NCI-H748 (cell line): ENCODE data around the gene BCL2L2.
"Not testable (repeated sequence)": the region's sequence is repeated elsewhere in the genome, so short reads cannot be mapped to it uniquely, and the experiment has no call there.

ENCODE experiments used
- DNase-seq: peaks from one replicate; lab custom pipeline; 2025; ENCODE audit not compliant: unreplicated experiment; lab: John Stamatoyannopoulos, UW

Gene BCL2L2

DNA sequence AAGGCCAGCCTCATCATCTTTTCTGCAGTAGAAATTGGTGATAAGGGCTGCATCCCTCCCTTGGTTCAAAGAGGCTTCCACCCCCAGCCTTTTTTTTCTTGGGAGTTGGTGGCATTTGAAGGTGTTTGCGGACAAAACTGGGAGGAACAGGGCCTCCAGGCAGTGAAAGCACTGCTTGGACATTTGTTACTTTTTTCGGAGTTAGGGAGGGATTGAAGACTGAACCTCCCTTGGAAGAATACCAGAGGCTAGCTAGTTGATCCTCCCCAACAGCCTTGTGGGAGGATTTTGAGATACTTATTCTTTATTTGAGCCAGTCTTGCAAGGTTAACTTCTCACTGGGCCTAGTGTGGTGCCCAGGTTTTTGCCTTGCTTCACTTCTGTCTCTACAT is 17.8 kb downstream of the BCL2L2 start:
- no peak for DNase-seq

GRCh38 chr14:23324993-23325392 is 18.4 kb downstream of the BCL2L2 start:
- no peak for DNase-seq

DNA sequence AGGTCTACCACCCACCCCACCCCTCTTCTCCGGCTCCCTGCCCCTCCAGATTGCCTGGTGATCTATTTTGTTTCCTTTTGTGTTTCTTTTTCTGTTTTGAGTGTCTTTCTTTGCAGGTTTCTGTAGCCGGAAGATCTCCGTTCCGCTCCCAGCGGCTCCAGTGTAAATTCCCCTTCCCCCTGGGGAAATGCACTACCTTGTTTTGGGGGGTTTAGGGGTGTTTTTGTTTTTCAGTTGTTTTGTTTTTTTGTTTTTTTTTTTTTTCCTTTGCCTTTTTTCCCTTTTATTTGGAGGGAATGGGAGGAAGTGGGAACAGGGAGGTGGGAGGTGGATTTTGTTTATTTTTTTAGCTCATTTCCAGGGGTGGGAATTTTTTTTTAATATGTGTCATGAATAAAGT is 19.1 kb downstream of the BCL2L2 start:
- not testable (repeated sequence) for DNase-seq

DNA sequence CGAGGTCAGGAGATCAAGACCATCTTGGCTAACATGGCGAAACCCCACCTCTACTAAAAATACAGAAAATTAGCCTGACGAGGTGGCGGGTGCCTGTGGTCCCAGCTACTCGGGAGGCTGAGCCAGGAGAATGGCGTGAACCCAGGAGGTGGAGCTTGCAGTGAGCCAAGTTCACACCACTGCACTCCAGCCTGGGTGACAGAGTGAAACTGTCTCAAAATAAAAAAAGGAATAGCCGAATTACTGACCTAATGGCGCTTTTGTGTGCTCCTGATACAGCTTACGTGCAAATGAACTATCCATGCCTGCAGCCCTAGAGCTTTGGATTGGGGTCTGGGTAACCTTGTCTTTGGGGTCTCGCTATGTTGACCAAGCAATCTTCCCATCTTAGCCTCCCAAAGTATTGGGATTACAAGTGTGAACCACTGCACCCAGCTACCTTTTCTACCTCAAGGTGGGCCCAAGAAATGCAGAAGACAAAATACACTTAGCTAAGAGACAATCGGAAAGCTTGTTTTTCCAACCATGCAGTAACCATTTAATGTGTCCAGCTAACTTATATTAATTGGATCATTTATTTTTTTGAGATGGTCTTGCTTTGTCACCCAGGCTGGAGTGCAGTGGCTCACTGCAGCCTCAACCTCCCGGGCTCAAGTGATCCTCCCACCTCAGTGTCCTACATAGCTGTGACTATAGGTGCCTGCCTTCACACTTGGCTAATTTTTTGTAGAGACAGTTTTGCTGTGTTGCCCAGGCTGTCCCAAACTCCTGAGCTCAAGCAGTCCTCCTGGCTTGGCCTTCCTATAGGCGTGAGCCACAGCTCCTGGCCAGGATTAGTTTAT is 20.1 kb downstream of the BCL2L2 start:
- no peak for DNase-seq

DNA sequence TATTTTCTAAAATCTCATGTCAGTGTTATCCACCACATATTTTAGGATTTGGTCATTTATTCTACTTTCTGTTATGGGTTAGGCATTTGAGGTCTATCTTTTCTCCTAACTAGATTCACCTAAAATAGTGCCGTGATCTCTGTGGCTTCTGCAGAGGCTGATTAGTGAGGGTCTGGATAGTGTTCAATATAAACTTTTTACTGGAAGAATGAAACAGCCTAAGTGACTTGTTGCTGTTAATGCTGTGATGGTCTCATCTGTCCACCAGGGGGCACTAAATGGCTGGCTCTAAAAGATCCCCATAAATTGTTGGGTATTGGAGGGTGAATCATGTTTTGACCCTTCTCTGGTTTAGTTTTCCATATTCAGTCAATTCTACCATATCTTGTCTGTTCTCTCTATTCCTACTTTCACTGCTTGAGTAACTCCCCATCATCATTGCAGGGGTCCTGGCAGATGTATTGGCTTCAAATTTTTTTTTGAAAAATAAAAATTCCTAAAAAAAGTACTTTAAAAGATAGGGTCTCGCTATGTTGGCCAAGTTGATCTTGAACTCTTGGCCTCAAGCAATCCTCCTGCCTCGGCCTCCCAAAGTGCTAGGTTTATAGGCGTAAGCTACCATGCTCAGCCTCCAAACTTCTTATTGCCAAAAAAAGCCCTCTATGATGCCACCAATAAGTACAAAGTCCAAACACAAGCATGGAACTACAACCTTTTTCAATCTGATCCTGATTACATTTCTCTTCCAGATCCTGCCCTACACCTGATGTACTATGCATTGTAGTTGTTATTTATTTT is 21.5 kb downstream of the BCL2L2 start:
- peak; percentile 68 for DNase-seq

DNA sequence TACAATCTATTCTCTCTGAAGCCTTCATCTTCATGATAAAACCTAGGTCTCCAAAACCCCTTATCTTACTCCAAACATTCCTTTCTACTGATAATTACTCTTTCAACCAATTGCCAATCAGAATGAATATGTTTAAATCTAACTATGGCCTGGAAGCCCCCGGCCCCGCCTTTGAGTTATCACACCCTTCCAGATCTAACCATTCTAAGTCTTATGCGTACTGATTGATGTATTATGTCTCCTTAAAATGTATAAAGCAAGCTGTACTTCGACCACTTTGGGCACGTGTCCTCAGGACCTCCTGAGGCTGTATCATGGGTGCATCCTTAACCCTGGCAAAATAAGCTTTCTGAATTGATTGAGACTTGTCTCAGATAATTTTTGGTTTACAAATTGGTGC is 29.0 kb downstream of the BCL2L2 start:
- DNase-seq: no peak

DNA sequence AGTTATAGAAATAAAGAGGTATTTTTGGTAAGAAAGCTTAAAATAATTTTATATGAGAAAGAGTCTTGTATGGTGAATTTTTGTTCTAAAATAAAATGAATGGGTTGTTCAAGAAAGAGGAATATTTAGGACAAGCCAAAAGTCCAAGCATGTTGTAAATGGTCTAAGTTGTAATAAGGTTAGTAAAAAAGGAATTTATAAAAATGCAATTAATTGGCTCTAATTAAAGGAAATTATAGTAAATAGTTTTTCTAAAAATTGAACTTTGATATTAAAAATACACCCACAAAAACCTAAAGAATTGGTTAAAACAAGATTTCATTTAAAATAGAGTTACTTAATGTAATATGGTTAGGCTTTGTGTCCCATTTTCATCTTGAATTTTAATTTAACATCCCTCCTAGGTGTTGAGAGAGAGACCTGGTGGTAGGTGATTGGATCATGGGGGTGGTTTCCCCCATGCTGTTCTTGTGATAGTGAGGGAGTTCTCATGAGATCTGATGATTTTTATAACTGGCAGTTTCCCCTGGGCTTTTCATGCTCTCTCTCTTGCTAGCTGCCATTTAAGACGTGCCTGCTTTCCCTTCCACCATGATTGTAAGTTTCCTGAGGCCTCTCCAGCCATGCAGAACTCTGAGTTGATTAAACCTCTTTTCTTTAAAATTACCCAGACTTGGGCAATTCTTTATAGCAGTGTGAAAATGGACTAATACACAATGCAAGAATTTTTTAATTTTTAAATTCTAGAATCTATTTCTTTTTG is 33.1 kb downstream of the BCL2L2 start:
- no peak for DNase-seq

DNA sequence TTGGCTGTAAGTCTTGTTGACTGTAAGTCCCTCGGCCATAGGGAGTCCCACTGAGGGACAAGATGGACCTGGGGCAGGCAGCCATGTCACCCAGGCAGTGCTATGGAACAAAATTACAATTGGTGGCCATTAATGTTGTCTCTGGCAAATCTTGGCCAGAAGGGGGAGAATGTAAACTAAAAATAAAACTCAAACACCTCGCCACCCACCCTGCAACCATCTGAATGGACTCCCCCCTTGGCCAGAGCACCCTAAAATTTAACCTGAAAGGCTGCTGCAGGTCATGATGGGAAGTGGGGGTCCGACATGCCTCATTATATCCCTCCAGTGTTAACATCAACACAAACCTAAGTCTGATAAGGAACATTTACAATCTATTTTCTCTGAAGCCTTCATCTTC is 37.8 kb downstream of the BCL2L2 start:
- DNase-seq: no peak

GRCh38 chr14:23345987-23346692 is 39.5 kb downstream of the BCL2L2 start:
- no peak for DNase-seq

DNA sequence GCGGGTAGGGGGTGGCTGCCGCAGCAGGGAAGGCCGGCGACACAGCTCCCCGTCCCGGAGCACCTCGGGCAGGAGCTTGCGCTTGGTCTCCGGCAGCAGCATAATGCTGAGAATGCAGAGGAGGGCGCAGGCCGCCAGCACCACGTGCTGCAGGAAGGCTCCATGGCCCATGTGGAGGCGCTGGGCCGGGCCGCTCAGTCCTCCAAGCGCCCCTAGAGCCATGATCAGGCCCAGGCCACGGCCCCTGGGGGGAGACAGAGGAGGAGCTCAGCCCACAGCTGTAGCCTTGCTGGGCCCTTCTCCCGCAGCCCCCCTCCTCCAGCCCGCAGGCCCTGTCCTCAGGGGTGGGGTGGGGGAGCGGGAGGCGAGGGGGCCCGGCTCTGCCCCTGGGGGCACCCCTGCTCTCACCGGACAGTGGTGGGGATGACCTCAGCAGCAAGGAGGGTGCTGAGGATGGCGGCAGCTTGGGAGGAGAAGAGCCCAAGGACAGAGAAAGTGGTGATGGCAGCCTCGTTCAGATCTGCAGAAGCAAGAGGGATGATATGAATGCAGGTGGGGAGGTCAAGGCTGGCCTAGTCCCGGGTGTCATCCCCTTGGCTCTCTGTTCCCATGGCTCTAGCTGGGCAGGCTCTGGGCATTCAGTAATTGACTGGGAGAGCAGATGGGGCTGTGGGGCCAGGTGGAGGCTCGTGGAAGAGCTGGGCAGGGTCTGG is 40.2 kb downstream of the BCL2L2 start:
- DNase-seq: no peak

- DNase-seq: no peak
Observed at GRCh38 chr14:23347406-23348296, 41.0 kb downstream of the BCL2L2 start.

DNA sequence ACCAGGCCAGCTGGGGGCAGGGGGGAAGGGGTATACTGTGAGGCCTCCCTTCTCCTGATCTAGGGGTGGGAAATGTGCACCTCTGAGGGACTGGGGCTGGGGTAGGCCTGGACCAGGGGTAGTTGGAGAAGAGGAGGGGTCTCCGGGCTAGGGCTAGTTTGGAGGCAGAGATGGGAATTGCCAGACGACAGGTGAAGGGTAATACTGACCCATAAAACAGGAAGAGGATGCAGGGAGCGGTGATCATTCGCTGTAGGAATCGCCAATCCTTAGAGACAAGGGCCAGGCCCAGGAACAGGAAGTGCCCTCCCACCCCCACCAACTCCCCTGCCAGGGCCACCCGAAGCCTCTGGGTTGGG is 41.6 kb downstream of the BCL2L2 start:
- DNase-seq: no peak

DNA sequence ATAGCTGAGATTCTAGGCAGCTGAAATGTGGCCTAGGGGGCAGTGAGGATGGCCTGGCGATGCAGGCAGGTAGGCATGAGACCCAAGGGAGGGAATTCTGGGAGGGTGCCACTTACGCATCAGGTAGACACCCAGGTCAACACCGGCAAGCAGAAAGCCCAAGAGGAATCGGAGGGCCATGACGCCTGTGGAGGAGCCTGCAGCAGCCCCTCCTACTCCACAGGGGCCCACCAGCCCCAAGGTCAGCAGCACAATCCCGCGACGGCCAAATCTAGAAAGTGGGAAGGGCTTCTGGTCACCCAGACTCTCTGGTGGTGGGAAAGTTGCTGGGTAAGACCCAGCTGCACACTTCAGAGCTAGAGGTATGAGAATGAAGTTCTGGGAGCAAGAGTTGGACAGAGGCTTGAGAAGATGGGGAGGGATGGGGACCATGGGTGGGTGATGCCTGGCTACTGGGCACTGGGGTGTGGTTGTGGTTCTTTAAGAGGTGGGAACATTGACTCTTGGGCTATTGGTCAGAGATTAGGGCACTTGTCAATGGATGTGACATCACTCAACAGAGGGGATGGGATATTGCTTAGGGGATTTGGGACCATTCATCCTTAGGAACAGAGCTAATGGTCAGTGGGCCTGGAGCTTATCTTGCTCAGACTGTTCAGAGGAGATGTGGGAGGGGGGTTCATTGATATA is 42.7 kb downstream of the BCL2L2 start:
- DNase-seq: no peak

DNA sequence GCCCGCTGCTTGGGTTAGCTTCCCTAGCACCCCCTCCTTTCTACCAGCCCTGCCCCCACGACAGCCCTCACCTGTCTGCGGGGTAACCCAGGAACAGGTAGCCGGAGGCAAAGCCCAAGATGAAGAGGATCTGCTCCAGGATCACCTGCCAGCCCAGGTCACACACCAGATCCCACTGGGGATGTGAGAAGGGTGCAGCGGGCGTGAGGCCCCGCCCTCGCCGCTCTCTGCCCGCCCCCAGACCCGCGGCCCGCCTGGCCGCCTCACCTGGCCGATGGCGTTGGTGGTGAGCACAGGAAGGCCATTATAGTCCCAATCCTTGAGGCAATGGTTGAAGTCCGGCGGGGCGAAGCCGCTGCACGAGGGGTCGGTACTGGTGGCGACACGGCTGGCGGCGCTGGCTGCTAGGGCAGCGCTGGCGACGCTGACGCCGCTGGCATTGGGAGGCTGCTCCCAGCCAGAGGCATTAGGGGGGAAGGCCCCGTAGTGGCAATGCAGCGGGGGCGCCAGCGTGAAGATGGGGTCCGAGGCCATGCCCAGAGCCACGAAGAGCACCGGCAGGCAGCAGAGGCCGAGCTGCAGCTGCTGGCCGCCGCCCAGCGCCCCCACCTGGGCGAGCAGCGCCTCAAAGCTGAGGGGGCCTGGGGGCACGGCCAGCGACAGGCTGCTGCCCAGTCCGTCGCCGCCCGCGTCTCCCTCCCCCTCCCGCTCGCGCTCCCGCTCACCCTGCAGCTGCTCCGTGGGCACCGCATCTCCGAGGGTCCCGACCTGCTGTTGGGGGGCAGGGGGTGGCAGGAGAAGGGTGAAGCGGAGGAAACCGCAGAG is 45.3 kb downstream of the BCL2L2 start:
- DNase-seq: peak; percentile 68

- peak; percentile 87 for DNase-seq
Observed at GRCh38 chr14:23352506-23353432, 46.1 kb downstream of the BCL2L2 start, which contains the start of gene SLC22A17. Gene SLC22A17, minus strand, starts transcription at chr14:23352887.

GRCh38 chr14:23353433-23353780 is 46.8 kb downstream of the BCL2L2 start:
- no peak for DNase-seq

- no peak for DNase-seq
Observed at GRCh38 chr14:23354990-23355389, 48.4 kb downstream of the BCL2L2 start.
